ENCODE measurements around the gene HS3ST2.

DNA sequence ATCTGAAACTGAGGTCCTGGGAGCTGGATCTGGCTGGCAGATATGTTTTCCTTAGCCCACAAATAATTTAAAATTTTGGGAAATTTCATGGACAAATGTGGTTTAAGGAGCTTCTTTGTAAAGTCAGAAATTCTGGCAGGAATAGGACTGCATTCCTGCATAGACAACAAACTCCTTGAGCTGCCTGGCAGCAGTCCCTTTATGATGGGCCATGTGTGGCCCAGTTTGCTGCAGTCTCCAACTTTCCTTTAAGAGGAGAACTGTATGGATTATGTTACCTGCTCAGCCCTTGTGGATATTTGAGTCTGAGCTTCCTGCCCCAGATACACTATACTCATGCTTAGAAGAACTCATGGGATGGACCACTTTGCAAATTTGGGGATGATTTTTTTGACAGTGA, 48.5 kb upstream of the HS3ST2 start:
- TF ChIP-seq POLR2A (IDR thresholded peaks at IDR 0.05) = no peak
- TF ChIP-seq, protein P1, sequence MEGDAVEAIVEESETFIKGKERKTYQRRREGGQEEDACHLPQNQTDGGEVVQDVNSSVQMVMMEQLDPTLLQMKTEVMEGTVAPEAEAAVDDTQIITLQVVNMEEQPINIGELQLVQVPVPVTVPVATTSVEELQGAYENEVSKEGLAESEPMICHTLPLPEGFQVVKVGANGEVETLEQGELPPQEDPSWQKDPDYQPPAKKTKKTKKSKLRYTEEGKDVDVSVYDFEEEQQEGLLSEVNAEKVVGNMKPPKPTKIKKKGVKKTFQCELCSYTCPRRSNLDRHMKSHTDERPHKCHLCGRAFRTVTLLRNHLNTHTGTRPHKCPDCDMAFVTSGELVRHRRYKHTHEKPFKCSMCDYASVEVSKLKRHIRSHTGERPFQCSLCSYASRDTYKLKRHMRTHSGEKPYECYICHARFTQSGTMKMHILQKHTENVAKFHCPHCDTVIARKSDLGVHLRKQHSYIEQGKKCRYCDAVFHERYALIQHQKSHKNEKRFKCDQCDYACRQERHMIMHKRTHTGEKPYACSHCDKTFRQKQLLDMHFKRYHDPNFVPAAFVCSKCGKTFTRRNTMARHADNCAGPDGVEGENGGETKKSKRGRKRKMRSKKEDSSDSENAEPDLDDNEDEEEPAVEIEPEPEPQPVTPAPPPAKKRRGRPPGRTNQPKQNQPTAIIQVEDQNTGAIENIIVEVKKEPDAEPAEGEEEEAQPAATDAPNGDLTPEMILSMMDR (IDR thresholded peaks at IDR 0.05) = no peak
